ENCODE data around the gene NACC2. TPM values are rescaled to one million over a fixed set of nuclear protein-coding genes. Genes with fewer than 3 reads are reported as not detected.
"Not testable (repeated sequence)": the region's sequence is repeated elsewhere in the genome, so short reads cannot be mapped to it uniquely, and the experiment has no call there.

The NACC2 gene
- total and polyA plus RNA-seq, 5 experiments from 2014 or later: 1.0 to 10.4 (median 1.3) TPM

DNA sequence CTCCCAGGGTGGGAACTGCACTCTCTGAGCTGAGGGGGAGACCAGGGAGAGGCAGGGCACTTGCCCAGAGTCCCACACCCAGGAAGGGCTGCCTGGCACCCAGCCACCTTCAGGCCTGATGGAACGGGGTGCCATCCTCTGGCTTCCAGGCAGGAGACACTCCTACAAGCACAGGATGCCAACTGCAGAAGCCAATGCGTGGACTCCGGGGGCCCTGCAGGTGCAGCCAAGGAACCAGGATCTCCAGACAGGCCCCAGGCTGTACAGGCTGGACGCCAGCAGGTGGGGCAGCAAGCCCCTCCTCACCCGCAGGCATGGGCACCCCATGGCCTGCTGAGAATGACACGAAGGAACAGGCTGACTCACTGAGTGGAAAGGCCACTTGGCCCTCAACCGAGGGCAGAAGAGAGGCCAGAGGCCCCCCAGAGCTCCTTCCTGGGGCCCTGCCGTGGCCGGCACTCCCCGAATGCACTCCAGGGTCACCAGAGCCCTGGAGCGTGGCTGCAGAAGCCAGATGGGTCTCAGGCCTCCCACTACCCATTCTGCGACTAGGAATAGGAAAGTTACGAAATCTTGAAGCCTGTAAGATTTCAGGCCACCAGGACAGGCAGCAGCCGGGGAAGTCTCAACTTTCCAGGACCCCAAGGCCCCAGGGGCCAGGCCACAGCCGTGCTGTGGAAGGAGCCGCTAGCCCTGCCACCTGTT is 15.7 kb downstream of the NACC2 start:
- Mint-ChIP-seq H3K4me3 (no peak overlapping the region), H3K36me3 (peaks cover 0 to 6% (median 4%) of the 10 kb centered on the region in 3 donors), H3K27me3 (peaks cover 0 to 2% (median 0%) of the 10 kb centered on the region in 5 donors), H3K9me3 (no peaks in the 10 kb centered on the region), H3K27ac (peak overlapping the region in 2 of 10 donors; percentile 17 to 37), H3K4me1 (peaks cover 12 to 37% (median 29%) of the 10 kb centered on the region in 4 donors)
- ATAC-seq (no peak), DNase-seq (peak in 1 of 10 donors; percentile 54)
- POLR2A ChIA-PET: no interaction called here

DNA sequence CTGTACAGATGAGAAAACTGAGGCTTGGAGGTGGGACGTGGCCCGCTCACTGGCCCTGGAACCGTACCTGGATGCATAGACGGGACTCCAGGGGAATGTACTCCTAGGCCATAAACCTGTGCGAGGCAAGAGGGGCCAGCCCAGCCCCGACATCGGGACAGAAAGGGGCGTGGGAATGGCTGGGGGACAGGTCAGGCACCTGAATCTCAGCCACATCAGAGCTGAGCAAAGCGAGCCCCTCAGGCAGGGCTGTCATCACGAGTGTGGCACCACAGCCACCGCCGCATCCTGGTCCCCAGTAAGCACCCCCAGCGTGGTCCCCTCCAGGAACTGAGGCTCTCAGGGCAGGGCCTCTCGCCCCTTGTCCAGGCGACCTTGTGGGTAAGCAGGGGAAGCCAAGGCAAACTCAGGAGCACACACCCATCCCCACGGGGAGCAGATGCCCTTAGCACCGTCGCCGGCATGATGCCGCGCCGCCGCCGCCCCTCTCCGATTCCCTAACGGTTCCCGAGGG is 16.5 kb downstream of the NACC2 start:
- Mint-ChIP-seq H3K27me3 (peaks cover 0 to 2% (median 0%) of the 10 kb centered on the region in 5 donors), H3K36me3 (peaks cover 0 to 6% (median 4%) of the 10 kb centered on the region in 3 donors)
- POLR2A ChIA-PET: no interaction called here

DNA sequence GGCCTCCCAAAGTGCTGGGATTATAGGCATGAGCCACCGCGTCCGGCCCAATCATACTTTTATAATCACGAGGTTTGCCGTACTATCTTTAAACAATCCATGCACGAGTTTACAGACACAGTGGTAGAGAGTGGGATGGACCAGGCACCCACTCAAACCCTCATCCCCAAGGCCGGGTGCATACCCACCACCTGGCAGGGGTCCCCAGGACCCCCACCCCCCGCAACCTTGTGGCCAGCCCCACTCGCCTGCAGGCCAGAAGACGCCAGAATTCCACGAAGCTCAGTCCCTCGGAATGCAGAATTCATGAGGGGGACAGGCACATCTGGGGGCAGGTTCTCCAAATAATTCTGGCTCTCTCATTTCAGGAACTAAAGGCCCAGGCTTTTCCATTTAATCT is 17.1 kb downstream of the NACC2 start:
- Mint-ChIP-seq H3K27ac (no peak overlapping the region), H3K9me3 (no peaks in the 10 kb centered on the region)
- POLR2A ChIA-PET: no interaction called here

More for the DNA sequence above, 16.5 kb downstream of the NACC2 start:
- ATAC-seq (no peak), DNase-seq (peak in 1 of 10 donors; percentile 43)
- H3K4me1 Mint-ChIP-seq: peaks cover 11 to 35% (median 27%) of the 10 kb centered on the region in 4 donors
- peak overlapping the region in 1 of 10 donors; percentile 37 for H3K27ac Mint-ChIP-seq
- H3K4me3 Mint-ChIP-seq: no peak overlapping the region
- no peaks in the 10 kb centered on the region for H3K9me3 Mint-ChIP-seq

DNA sequence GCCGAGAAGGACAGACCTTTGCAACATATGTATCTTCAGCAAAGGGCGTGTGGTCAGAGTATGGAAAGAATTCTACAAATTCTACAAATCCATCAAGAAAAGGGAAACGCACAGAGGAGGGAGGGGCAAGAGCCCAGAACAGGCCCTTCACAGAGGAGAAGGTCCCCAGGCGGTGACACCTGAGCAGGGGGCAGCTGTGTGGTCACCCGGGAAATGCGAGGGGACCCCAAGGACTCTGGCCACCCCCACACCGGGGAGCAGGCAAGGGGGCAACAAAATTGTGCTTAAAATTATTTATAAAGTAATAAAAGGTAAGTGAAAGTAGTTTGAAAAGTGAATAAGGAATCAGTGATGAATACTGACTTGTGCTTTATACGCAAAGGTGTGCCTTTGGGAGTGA is 17.6 kb downstream of the NACC2 start:
- Mint-ChIP-seq H3K4me1 (peaks cover 9 to 28% (median 24%) of the 10 kb centered on the region in 4 donors), H3K4me3 (no peak overlapping the region), H3K27me3 (peaks cover 0 to 2% (median 0%) of the 10 kb centered on the region in 5 donors), H3K36me3 (peaks cover 0 to 6% (median 4%) of the 10 kb centered on the region in 3 donors), H3K9me3 (no peaks in the 10 kb centered on the region), H3K27ac (peak overlapping the region in 2 of 10 donors; percentile 45 to 60)
- DNase-seq (no peak), ATAC-seq (no peak)
- POLR2A ChIA-PET: no interaction called here

More for the DNA sequence above, 17.1 kb downstream of the NACC2 start:
- ATAC-seq (no peak), DNase-seq (peak in 1 of 10 donors; percentile 45)
- Mint-ChIP-seq H3K4me1 (peaks cover 11 to 33% (median 28%) of the 10 kb centered on the region in 4 donors), H3K36me3 (peaks cover 0 to 6% (median 6%) of the 10 kb centered on the region in 3 donors), H3K27me3 (peaks cover 0 to 2% (median 0%) of the 10 kb centered on the region in 5 donors), H3K4me3 (no peak overlapping the region)

DNA sequence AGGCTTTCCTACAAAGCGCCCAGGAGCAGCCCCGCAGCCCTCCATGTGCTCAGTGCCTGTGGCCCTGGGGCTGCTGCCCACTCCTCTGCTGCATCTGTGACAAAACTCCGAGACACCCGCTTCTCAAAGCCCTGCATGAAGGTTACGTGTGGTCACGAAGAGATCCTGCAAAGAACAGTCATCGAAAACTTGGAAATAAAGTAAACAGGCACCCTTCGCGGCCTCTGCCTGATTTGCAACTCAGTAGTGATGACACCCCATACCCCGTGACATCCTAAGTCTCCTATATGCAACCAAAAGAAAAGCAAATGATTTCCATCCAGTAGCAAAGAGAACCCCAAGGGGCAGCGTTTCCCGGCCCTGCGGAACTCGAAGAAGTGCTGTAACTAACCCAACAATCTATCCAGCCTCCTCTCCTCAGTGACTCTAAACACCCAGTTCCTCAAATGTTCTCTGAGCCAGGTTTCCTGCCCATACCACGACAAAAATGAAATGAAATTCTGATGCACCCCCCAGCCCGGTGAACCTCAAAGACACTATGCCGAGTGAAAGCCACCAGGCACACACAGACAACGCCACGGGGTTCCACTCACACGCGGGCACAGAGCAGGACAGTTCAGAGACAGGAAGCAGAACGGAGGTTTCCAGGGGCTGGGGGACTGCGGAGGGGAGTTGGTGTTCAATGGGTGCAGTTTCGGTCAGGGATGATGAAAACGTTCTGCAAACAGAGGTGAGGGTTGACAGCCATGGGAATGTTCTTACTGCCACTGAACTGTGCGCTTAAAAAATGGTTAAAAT is 19.0 kb downstream of the NACC2 start:
- peaks cover 0 to 9% (median 4%) of the 10 kb centered on the region in 3 donors for H3K36me3 Mint-ChIP-seq
- H3K27ac Mint-ChIP-seq: peak overlapping the region; percentile 13 to 89 (median 70)
- peaks cover 0 to 2% (median 0%) of the 10 kb centered on the region in 5 donors for H3K27me3 Mint-ChIP-seq
- DNase-seq (peak in 3 of 10 donors; percentile 21 to 51 (median 21)), ATAC-seq (peak; percentile 72 to 81)
- no peaks in the 10 kb centered on the region for H3K9me3 Mint-ChIP-seq
- H3K4me3 Mint-ChIP-seq: peak overlapping the region; percentile 6 to 83 (median 70)
- peaks cover 12 to 26% (median 22%) of the 10 kb centered on the region in 4 donors for H3K4me1 Mint-ChIP-seq
- POLR2A ChIA-PET: no interaction called here

DNA sequence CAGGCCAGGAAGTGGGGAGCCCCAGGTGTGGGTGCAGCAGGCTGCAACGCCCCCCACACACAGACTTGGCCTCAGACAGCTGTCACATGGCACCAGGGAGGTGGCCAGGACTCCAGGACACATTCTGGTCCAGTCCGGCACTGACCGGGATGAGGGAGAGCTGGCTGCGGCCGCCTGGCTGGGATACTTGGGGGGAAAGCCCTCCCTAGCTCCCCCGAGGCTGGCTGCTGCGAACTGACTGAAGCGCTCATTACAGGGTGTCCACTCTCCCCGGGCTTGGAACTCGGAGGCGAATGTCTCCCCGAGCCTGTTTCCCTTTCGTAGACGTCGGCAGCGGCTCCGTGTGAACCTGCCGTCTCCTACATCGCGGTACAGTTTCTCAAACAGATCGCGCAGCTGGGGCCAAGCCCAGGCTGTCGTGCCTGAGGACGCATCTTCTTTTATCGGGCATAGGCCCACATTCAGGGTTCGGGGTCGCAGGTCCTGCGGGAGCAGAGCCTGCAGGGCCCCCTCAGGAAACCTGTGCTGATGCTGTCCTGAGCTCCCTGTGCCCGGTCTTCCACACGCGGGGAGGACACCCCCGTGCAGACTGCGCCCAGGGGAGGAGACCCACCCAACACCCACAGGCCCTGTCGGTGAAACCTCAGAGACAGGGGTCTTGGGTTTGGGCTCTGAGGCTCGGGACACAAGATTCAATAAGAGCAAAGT is 19.8 kb downstream of the NACC2 start:
- ATAC-seq (no peak), DNase-seq (peak in 1 of 10 donors; percentile 49)
- H3K27ac Mint-ChIP-seq: peak overlapping the region in 4 of 10 donors; percentile 13 to 89 (median 60)
- peaks cover 0 to 14% (median 7%) of the 10 kb centered on the region in 3 donors for H3K36me3 Mint-ChIP-seq
- peaks cover 0 to 2% (median 0%) of the 10 kb centered on the region in 5 donors for H3K27me3 Mint-ChIP-seq
- POLR2A ChIA-PET: no interaction called here
- peaks cover 12 to 26% (median 22%) of the 10 kb centered on the region in 4 donors for H3K4me1 Mint-ChIP-seq
- peak overlapping the region in 6 of 10 donors; percentile 57 to 83 (median 70) for H3K4me3 Mint-ChIP-seq
- no peaks in the 10 kb centered on the region for H3K9me3 Mint-ChIP-seq

DNA sequence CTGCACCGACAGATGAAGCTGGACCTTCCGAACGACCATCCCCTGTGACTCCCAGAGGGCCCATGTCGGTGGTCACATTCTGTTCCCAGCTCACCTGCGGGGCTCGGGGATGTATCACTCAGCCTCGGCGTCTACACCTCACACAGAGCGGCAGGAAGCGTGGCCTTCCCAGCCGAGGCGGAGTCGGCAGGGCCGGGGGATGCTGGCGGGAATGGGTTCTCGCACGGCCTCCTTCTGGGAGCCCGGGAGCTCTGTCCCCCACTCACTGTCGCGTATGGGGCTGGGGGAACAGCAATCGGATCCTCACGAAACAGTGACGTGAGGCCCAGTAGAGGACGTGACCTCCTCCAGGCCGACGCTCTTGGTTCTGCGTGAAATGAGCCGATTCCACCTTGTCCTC is 20.4 kb downstream of the NACC2 start:
- H3K4me1 Mint-ChIP-seq: peaks cover 12 to 26% (median 22%) of the 10 kb centered on the region in 4 donors
- H3K27ac Mint-ChIP-seq: peak overlapping the region in 1 of 10 donors; percentile 63
- H3K9me3 Mint-ChIP-seq: no peaks in the 10 kb centered on the region
- peaks cover 0 to 2% (median 0%) of the 10 kb centered on the region in 5 donors for H3K27me3 Mint-ChIP-seq
- ATAC-seq: no peak
- H3K4me3 Mint-ChIP-seq: no peak overlapping the region
- no peak for DNase-seq
- peaks cover 0 to 16% (median 8%) of the 10 kb centered on the region in 3 donors for H3K36me3 Mint-ChIP-seq
- POLR2A ChIA-PET: no interaction called here

DNA sequence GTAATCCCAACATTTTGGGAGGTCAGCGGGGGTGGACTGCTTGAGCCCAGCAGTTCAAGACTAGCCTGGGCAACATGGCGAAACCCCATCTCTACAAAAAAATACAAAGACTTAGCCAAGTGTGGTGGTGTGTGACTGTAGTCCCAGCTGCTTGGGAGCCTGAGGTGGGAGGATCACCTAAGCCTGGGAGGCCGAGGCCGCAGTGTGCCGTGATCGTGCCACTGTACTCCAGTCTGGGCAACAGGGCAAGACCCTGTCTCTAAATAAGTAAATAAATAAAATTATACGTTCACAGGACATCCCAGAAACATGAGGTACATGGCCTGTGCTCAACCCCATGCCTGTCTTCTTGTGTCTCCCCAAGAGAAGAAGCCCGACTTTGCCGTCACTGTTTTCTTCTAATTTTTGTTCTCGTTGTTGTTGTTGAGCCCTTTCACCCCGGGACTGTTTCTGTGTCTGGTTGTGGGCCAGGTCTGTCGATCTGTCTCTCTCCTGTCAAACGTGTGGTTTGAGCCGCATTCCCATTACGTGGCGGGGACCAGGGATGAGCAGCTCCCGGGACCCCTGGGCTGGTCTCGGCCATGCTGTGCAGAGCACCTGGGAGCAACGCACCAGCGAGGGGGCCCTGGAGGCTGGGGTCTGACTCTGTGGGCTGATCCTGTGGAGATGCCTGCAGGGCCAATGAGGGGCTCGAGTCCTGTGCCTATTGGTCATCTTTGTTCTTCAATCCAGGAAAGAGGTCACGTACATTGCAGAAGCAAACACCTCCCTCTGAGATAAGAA is 32.2 kb downstream of the NACC2 start:
- POLR2A ChIA-PET: no interaction called here
- no peak overlapping the region for H3K27ac Mint-ChIP-seq
- DNase-seq (no peak), ATAC-seq (no peak)
- H3K4me1 Mint-ChIP-seq: peaks cover under 1 to 8% (median 5%) of the 10 kb centered on the region in 4 donors
- H3K36me3 Mint-ChIP-seq: peaks cover 0 to 20% (median 11%) of the 10 kb centered on the region in 3 donors
- peaks cover 0 to 2% (median 0%) of the 10 kb centered on the region in 5 donors for H3K27me3 Mint-ChIP-seq
- peaks cover 0 to 2% (median 0%) of the 10 kb centered on the region in 9 donors for H3K9me3 Mint-ChIP-seq
- no peak overlapping the region for H3K4me3 Mint-ChIP-seq

DNA sequence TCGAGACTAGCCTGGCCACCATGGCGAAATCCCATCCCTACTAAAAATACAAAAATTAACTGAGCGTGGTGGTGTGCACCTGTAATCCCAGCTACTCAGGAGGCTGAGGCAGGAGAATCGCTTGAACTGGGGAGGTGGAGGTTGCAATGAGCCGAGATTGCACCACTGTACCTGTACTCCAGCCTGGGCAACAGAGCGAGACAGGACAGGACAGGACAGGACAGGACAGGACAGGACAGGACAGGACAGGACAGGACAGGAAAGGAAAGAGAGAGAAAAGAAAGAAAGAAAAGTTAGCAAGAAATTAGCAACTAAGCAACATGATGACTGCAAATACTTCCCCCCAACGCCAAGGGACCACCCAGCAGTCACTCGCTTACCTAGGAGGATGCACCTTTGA is 33.2 kb downstream of the NACC2 start:
- POLR2A ChIA-PET, H3K9me3 Mint-ChIP-seq, DNase-seq, H3K27me3 Mint-ChIP-seq, H3K27ac Mint-ChIP-seq, ATAC-seq, H3K4me3 Mint-ChIP-seq: not testable (repeated sequence)
- Mint-ChIP-seq H3K36me3 (peaks cover 0 to 19% (median 13%) of the 10 kb centered on the region in 3 donors), H3K4me1 (peaks cover 9 to 11% (median 10%) of the 10 kb centered on the region in 4 donors)

DNA sequence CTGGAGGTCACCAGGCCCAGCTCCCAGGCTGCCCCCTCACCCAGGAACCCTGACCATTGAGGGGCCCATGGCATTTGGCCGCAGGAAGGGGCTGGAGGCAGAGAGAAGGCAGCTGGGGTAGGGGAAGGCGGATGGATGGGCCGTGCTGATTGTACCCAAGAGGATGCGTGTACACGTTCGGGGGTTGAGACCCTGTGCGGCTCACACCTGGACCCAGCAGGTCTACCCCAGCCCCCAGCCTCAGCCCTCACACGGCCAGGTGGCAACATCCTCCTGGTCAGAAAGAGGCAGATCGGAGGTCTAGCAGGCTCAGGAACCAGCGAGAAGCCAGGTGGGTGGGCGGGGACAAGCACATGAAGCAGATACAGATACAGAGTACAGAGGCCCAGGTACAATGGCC is 33.7 kb downstream of the NACC2 start:
- DNase-seq (no peak), ATAC-seq (no peak)
- H3K27me3 Mint-ChIP-seq: peaks cover 0 to 6% (median 0%) of the 10 kb centered on the region in 5 donors
- POLR2A ChIA-PET: no interaction called here
- H3K9me3 Mint-ChIP-seq: no peaks in the 10 kb centered on the region
- no peak overlapping the region for H3K27ac Mint-ChIP-seq
- no peak overlapping the region for H3K4me3 Mint-ChIP-seq
- H3K4me1 Mint-ChIP-seq: peaks cover 9 to 10% (median 9%) of the 10 kb centered on the region in 4 donors
- peaks cover 0 to 16% (median 10%) of the 10 kb centered on the region in 3 donors for H3K36me3 Mint-ChIP-seq

DNA sequence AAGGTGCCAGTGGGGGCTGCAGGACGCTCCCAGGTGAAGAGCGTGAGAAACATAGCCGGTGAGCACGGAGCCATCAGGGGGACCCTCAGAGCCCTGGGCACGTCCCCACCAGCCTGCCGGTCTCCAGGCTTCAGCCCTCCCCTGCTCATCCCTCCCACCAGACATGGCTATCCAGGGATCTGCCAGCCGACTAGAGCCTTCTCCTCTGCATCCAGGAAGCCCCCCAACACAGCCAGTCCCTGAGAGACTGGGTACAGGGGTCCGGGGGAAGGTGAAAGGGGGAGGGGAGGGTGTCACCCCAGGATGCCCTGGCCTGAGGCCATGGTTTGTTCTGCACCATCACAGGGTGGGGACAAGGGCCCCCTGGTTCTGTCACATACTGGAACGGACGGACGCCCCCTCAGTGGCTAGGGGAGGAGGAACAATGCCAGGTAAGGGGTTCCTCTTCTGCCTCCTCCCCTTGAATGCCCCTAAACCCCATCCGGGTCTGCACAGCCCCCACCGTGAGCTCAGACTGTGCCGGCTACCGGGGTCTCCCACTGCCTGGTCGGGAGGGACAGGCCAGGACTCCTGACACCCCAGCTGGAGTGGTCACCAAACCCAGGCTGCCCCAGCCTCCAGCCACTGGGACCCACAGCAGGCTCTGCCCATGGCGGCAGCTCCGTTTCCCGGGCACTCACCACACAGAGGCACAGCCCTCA is 34.3 kb downstream of the NACC2 start:
- POLR2A ChIA-PET: no interaction called here
- peaks cover 0 to 12% (median 7%) of the 10 kb centered on the region in 3 donors for H3K36me3 Mint-ChIP-seq
- DNase-seq (no peak), ATAC-seq (no peak)
- H3K9me3 Mint-ChIP-seq: no peaks in the 10 kb centered on the region
- H3K4me1 Mint-ChIP-seq: peaks cover 7 to 13% (median 10%) of the 10 kb centered on the region in 4 donors
- H3K27ac Mint-ChIP-seq: no peak overlapping the region
- no peak overlapping the region for H3K4me3 Mint-ChIP-seq
- H3K27me3 Mint-ChIP-seq: peaks cover 0 to 6% (median 0%) of the 10 kb centered on the region in 5 donors
